NCI-H187 (cell line): ENCODE data around the gene THRB.

ENCODE experiments used
- DNase-seq, 2 experiments: peaks; one replicate each; lab custom pipeline; 2025; lab: John Stamatoyannopoulos, UW

Gene THRB

GRCh38 chr3:24303057-24303754 is 191.4 kb downstream of the THRB start:
- no peak for DNase-seq

DNA sequence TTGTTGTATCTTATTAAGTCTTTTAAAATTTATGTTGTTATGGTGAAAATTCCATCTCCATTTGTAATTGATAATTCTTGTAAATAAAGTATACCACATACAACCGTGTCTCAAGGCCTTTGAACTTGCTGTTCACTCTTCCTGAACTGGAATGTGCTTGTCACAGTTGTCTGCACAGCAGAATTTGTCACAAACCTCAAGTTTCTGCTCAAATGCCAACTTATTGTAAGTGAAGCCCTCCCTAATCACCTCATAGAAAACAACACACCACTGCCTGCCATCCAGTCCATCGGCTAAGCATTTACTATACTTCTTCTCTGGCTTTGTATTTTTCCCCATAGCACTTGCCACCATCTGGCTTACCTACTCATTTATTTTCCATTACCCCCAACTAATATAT is 192.3 kb downstream of the THRB start:
- DNase-seq: no peak

- DNase-seq: no peak
Observed at GRCh38 chr3:24300949-24301348, 193.7 kb downstream of the THRB start.

DNA sequence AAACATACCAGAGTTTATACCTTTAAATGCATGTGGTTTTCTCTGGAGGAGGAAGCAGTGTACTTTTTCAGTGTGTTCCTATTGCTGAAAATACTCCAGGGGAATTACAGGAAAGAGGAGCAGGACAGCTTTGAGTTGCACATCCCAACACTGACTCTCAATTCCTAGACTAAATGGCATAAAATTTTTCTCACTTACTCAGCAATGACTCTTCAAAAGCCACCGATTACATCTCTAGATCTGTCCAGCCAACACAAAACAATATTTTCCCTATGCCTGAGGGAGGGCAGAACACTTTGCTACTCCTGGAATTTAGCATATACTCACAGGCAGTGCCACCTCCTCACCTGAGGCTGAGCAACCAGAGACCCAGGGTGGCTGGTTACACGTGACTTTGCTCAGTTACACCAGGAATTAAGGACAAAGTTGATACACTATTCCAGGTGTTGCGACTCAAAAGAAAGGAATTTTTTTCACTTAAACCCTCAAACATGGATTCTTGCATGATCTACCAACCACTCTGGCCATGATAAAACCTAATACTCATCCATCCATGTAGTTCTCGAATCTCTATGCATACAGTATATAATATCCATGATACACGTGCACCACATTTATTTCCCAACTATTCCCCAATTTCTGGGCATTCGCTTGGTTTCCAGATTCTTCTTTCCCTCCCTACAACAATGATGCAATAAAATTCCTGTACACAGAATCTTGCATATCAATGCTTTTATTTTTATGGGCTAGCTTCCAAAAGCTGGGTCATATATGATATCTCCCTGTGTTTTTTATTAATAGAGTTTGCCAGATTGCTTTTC is 194.6 kb downstream of the THRB start:
- DNase-seq: no peak

DNA sequence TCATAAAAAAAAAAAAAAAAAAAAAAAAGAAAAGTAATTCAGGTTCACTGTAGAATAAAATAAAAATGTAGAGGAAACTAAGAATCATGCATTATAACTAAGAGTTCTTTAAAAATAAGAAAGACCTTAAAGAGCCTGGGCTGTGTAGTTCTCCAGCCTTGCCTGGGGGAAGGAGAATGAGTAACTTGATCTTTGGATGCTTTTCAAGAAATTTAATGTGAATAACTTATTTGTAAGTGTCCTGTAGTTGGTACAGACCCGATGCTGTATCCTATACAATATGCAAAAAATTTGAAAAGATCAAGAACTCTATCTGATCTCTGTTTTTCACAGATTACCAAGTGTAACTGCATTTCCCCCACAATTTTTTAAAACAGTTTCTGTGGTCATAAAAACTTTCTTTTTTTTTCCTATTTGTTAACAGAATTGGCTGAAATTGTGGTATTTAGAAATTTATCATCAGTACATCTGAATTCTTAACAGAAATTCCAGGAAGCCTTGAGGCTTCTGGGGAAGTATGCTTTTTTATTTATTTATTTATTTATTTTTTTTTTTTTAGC is 195.3 kb downstream of the THRB start:
- no peak for DNase-seq

- no peak for DNase-seq
Observed at GRCh38 chr3:24296441-24297205, 198.0 kb downstream of the THRB start.

DNA sequence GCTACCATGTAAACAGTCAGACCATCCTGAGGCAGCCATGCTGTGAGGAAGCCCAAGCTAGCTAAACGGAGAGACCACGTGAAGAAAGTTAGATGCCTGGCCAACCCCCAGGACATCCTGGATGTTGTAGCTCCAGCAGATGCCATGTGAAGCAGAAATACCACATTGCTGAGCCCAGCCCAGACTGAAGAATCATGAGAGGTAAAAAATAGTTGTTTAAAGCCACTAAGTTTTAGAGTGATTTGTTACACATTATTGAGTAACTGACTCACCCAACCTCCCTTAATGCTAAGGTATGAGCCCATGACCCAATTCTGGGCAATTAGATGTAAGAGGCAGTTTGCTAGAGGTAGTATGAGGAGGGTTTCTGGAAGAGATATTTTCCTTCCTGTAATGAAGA is 200.5 kb downstream of the THRB start:
- no peak for DNase-seq

DNA sequence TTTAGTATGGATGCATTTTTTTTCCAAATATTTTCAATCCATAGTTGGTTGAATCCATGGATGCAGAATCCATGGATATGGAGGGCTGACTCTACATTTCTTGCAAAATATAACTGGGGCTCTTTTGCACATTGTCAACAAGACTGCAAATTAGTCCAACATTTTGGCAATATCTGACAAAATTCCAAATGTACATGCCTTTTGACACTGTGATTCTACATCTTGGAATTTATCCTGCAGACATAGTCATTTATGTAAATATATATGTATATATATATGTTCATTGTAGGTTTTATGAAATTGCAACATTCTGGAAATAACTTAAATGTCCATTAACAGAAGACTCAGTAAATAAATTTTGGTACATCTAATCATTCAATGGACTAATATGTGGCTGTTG is 203.0 kb downstream of the THRB start:
- DNase-seq: no peak

DNA sequence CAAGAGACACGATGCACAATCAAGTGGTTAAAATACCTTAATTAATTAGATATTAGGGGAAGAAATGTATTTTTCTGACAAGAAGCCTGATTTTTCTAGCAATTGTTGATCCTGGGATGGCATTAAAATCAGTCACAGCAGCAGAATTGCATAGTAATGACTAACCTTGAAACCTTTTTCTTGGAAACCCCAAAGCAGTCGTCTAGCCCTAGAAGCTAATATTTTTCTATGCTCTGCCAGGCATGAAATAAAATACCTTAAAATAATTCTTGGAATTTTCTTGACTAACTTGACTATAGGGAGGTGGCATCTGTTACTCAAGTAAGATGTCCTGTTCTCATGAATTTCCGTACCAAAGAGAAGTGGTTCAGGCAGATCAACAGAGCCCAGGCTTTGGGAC is 204.1 kb downstream of the THRB start:
- DNase-seq: no peak

DNA sequence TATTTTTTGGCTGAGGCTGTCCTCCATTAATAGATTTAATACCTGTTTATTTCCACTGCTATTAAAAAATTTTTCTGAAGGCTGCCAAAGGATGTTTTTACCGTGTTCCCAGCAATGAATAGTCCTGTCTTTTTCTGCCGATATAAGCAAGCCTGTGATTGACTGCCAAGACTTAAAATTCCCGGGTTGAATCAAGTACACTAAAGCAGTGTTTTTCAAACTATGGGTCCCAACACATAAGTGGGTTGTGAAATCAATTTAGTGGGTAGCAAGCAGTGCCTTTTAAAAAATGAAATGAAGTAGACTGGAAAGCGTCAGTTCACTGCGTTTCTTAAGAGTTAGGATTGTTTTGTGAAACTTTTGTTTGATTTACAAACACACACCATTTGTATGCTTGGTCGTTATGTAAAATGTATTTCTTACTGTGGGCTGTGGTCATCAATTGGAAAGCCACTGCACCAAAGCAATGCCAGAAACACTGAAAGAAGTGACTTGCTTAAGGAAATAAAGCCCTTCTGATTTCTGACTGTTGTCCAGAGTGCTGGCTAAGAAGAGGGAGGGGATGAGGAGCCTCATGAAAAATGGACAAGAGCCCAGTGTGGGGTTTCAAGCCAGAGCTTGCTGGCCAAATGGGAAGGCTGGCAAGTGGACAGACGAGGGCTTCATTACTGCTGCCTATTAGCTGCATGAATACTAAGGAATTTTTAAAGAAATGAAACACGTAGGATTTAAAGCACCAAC is 206.0 kb downstream of the THRB start:
- DNase-seq: no peak

GRCh38 chr3:24287755-24288450 is 206.7 kb downstream of the THRB start:
- no peak for DNase-seq

DNA sequence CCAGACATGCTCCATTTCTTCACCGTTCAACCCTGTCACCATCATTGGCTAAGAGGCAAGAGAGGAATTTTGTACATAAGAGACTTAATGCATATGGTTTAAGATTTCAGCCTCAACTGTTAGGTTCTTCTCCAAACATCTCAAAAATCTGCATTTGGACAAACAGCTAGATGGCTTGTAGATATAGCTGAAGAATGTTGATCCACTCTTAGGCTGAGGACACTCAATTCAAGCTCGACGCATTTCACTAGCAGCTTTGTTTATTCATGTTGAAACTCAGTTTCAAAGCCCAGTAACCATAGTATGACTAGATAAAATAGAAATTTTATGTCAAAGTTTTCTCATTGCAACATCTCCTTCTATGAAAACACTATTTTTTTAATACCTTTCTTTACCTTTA is 208.2 kb downstream of the THRB start:
- no peak for DNase-seq

DNA sequence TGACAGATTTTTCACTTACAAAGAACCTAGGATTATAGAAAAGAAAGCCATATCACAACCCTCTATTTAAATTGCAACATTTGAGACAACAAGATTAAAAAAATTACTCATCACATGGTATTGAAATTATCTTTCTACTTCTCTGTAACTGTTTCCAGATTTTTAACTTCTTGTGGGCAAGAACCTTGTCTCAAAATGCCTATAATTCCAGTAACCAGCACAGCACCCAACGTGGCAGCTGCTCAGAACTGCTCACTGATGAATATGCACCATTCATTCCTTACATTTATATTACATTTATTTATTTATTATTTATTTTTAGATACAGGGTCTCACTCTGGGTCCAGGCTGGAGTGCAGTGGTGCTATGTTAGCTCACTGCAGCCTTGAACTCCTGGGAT is 216.1 kb downstream of the THRB start:
- DNase-seq: no peak

DNA sequence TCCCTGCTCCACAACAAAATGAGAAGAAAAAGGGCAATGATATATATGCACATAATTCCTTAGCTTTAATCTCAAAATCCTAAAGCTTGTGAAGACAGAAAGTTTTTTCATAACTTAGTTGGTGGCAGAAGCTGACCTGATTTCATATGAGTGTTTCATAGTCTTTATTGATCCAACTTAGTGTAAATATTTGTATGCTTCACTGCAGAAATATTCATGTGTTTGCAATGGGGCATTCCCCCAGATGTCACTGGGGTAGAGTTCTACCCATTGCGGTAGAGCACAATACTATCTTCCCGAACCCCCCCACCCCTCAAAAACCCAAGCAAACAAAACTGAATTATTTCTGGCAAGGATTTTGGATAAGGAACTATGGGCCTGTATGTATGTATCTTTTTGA is 221.2 kb downstream of the THRB start:
- no peak for DNase-seq

DNA sequence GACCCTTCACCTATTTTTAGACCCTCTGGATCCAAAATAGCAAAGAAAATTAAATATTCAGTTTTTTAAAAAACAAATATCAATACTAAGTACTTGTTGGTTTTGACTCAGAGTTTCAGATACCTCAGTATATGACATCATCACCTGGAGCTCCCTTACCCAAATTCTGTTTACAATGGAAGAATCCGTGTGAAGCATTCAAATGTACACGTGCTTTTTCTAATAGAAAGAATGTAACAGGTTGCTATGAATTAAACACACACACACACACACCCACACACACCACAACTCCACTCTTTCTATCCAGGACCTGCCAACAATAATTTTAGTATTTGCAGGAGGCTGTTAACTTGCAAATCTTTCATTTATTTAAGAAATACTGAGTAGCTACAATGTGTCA is 221.8 kb downstream of the THRB start:
- no peak for DNase-seq

DNA sequence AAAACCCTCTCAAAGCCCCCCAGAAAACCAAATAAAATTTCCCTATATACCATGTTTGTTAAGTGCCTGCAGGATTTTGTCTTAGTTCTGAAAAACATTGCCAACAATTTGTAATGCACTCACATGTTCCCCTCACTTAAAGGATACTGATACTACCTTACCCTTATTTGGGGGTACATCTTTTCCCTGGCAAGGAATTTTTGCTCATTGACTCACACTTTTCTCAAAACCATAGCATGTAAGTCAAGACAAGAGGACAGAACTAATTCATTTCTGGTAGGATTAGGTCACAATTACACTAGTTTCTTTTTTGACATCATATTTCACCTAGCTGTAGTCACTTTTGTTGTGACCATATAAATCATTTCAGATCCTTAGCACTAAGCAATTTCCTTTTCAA is 222.2 kb downstream of the THRB start:
- DNase-seq: no peak

DNA sequence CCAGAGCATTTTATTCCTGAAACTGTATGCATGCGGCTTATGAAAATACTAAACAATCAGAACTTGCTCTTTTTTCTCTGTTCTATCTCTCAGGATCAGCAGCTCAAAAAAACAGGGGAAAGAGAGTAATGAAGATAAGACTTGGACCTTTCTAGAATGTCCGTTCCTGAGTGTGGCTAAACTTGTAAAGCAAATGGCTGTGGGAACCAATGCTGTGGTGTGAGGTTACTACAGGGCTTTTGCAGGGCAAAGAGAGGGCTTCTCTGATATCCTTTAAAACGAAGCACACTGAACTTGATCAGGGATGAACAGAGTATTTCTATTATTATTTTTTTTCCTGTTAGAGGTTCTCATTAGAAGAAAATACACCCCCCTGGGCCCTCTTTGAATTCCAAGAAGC is 223.4 kb downstream of the THRB start:
- DNase-seq: no peak

DNA sequence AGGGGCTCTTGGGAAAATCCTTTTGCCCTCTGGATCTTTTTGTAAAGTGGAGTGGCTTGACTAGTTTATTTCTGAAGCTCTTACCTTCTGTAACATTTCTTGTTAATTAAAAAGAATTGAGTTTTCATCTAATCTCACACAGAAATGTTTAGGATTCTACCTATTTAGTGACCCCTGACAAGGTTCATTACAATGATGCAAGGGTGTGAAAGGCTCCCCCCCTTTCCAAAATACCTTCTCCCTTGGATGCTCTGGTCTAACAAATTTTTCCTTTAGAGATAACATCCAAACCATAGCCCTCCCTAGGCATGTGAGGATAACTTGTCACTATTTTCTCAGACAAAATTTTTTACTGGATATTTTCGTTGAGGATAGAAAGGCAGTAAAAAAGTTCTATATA is 223.9 kb downstream of the THRB start:
- no peak for DNase-seq

DNA sequence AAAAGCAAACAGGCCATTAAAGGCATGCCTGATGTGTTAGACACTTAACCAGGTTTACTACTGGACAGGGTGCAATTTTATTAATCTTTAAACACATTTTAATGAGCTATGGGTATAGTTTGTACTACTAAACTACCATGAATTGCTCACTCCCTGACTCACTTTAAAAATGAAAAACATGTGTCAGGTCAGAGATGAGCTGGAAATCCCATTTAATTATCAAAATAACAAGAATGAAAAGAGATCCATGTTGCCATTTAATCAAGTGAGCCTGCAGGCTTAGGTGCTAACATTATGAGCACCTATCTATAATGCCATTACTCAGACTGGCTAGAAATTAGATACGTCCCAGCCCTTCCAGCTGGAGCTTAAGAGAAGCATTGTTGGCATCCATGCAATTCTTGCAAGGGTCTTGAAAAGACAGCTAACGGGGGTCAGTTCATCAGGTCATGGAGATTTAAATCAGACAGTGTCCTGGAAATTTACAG is 224.4 kb downstream of the THRB start:
- DNase-seq: no peak

- no peak for DNase-seq
Observed at GRCh38 chr3:24264748-24265158, 229.9 kb downstream of the THRB start.

- DNase-seq: no peak
Observed at GRCh38 chr3:24264011-24264410, 230.6 kb downstream of the THRB start.
